Muscle of leg (tissue), 11 donors: ENCODE results near the gene UBE2E2. TPM values are rescaled to one million over a fixed set of nuclear protein-coding genes. Genes with fewer than 3 reads are reported as not detected.

ENCODE experiments used
- DNase-seq: peaks from one replicate; pipeline ENCODE4 v3.0.0; 2013
- H3K27ac ChIP-seq: one replicate; pipeline ENCODE4 v1.5.1; 2013; ENCODE audit warnings: mild to moderate bottlenecking, low read length, control low read depth
- H3K27me3 ChIP-seq: one replicate; pipeline ENCODE4 v1.6.1; 2013; ENCODE audit warnings: low read length; ENCODE audit not compliant: control insufficient read depth, insufficient read depth
- H3K36me3 ChIP-seq: one replicate; pipeline ENCODE4 v1.6.1; 2013; ENCODE audit warnings: low read length; ENCODE audit not compliant: control insufficient read depth, insufficient read depth
- H3K4me1 ChIP-seq: one replicate; pipeline ENCODE4 v1.6.1; 2013; ENCODE audit warnings: low read length; ENCODE audit not compliant: control insufficient read depth, insufficient read depth
- H3K4me3 ChIP-seq: one replicate; pipeline ENCODE4 v1.5.1; 2013; ENCODE audit warnings: low read length, control low read depth
- H3K9me3 ChIP-seq: replicated peaks from 2 replicates; pipeline ENCODE4 v1.6.1; 2013; ENCODE audit warnings: low read depth, low read length; ENCODE audit not compliant: control insufficient read depth
- WGBS: methylation state at CpG from one replicate; pipeline ENCODE4 v1.1.5; 2013; ENCODE audit warnings: missing lambda C conversion rate; ENCODE audit not compliant: insufficient coverage; 5-methylcytosine and 5-hydroxymethylcytosine counted together
- polyA plus RNA-seq, 8 donors: library from polyadenylated mRNA; unstranded; fragments of 120-200 nt; gene quantifications; one replicate each; pipeline versions ENCODE4 v1.2.1 to v1.2.3, GENCODE V29; 2013; ENCODE audit warnings: inconsistent platforms in 1 of 8, low replicate concordance in 1 of 8; ENCODE audit not compliant: insufficient read length in 8 of 8, insufficient read depth in 1 of 8
- total RNA-seq: library from RNA; stranded (reverse); fragments of 120-200 nt; gene quantifications from one replicate; pipeline ENCODE4 v1.2.4, GENCODE V29; 2013

UBE2E2 gene
- total and polyA plus RNA-seq, 9 donors: 19.2 to 41.4 (median 35.1) TPM

GRCh38 chr3:23292432-23292831, 89.3 kb downstream of the UBE2E2 start:
- Histone ChIP-seq H3K9me3 (no peaks in the 10 kb centered on the region), H3K27me3 (no peaks in the 10 kb centered on the region), H3K27ac (no peak overlapping the region), H3K4me3 (no peak overlapping the region), H3K36me3 (no peaks in the 10 kb centered on the region), H3K4me1 (no peaks in the 10 kb centered on the region)
- DNase-seq: no peak
- WGBS: 100% methylated on average over 1 of the region's 1 CpG

- no peaks in the 10 kb centered on the region for H3K27me3 ChIP-seq
- H3K36me3 ChIP-seq: no peaks in the 10 kb centered on the region
- H3K27ac ChIP-seq: no peak overlapping the region
- no peaks in the 10 kb centered on the region for H3K9me3 ChIP-seq
- no peaks in the 10 kb centered on the region for H3K4me1 ChIP-seq
- no peak overlapping the region for H3K4me3 ChIP-seq
- DNase-seq: no peak
Observed at GRCh38 chr3:23294770-23295387, 91.8 kb downstream of the UBE2E2 start.

GRCh38 chr3:23301819-23302218, 98.7 kb downstream of the UBE2E2 start:
- H3K4me3 ChIP-seq: no peak overlapping the region
- no peaks in the 10 kb centered on the region for H3K4me1 ChIP-seq
- 69% methylated on average over 4 of the region's 5 CpGs for WGBS
- H3K27me3 ChIP-seq: no peaks in the 10 kb centered on the region
- no peak for DNase-seq
- H3K36me3 ChIP-seq: no peaks in the 10 kb centered on the region
- H3K27ac ChIP-seq: no peak overlapping the region
- H3K9me3 ChIP-seq: no peaks in the 10 kb centered on the region

- Histone ChIP-seq H3K36me3 (no peaks in the 10 kb centered on the region), H3K27me3 (no peaks in the 10 kb centered on the region), H3K27ac (no peak overlapping the region), H3K9me3 (no peaks in the 10 kb centered on the region), H3K4me3 (no peak overlapping the region), H3K4me1 (no peaks in the 10 kb centered on the region)
- 60% methylated on average over 1 of the region's 1 CpG for WGBS
- DNase-seq: no peak
Observed at GRCh38 chr3:23302271-23302670, 99.1 kb downstream of the UBE2E2 start.

GRCh38 chr3:23303601-23304217, 100.6 kb downstream of the UBE2E2 start:
- Histone ChIP-seq H3K27ac (no peak overlapping the region), H3K36me3 (no peaks in the 10 kb centered on the region), H3K4me1 (no peaks in the 10 kb centered on the region), H3K4me3 (no peak overlapping the region), H3K27me3 (no peaks in the 10 kb centered on the region), H3K9me3 (no peaks in the 10 kb centered on the region)
- DNase-seq: no peak
- no CpG with 5 or more reads among the region's 6 CpGs for WGBS

- Histone ChIP-seq H3K27me3 (no peaks in the 10 kb centered on the region), H3K36me3 (no peaks in the 10 kb centered on the region), H3K9me3 (no peaks in the 10 kb centered on the region), H3K27ac (no peak overlapping the region), H3K4me1 (no peaks in the 10 kb centered on the region), H3K4me3 (no peak overlapping the region)
- DNase-seq: no peak
- no CpG with 5 or more reads among the region's 1 CpG for WGBS
Observed at GRCh38 chr3:23304424-23304823, 101.3 kb downstream of the UBE2E2 start.

- H3K27me3 ChIP-seq: no peaks in the 10 kb centered on the region
- no peak overlapping the region for H3K4me3 ChIP-seq
- DNase-seq: no peak
- H3K9me3 ChIP-seq: no peaks in the 10 kb centered on the region
- H3K4me1 ChIP-seq: no peaks in the 10 kb centered on the region
- H3K36me3 ChIP-seq: no peaks in the 10 kb centered on the region
- no CpG with 5 or more reads among the region's 2 CpGs for WGBS
- no peak overlapping the region for H3K27ac ChIP-seq
Observed at GRCh38 chr3:23308986-23309625, 106.0 kb downstream of the UBE2E2 start.

GRCh38 chr3:23312866-23313265, 109.7 kb downstream of the UBE2E2 start:
- DNase-seq: peak; percentile 36
- H3K9me3 ChIP-seq: no peaks in the 10 kb centered on the region
- H3K4me3 ChIP-seq: no peak overlapping the region
- H3K27ac ChIP-seq: peak overlapping the region; percentile 29
- WGBS: no CpG with 5 or more reads among the region's 3 CpGs
- no peaks in the 10 kb centered on the region for H3K27me3 ChIP-seq
- no peaks in the 10 kb centered on the region for H3K4me1 ChIP-seq
- no peaks in the 10 kb centered on the region for H3K36me3 ChIP-seq

GRCh38 chr3:23314981-23315762, 112.0 kb downstream of the UBE2E2 start:
- H3K27ac ChIP-seq: no peak overlapping the region
- no peak overlapping the region for H3K4me3 ChIP-seq
- DNase-seq: no peak
- WGBS: 80% methylated on average over 1 of the region's 5 CpGs
- H3K27me3 ChIP-seq: no peaks in the 10 kb centered on the region
- H3K9me3 ChIP-seq: no peaks in the 10 kb centered on the region
- H3K4me1 ChIP-seq: no peaks in the 10 kb centered on the region
- H3K36me3 ChIP-seq: no peaks in the 10 kb centered on the region

- Histone ChIP-seq H3K4me1 (no peaks in the 10 kb centered on the region), H3K9me3 (no peaks in the 10 kb centered on the region), H3K36me3 (no peaks in the 10 kb centered on the region), H3K4me3 (no peak overlapping the region), H3K27ac (no peak overlapping the region), H3K27me3 (no peaks in the 10 kb centered on the region)
- DNase-seq: no peak
- 100% methylated on average over 2 of the region's 2 CpGs for WGBS
Observed at GRCh38 chr3:23316924-23317323, 113.8 kb downstream of the UBE2E2 start.
